Liver (tissue), 9 donors: ENCODE measurements around the gene ATP13A2. TPM values are rescaled to one million over a fixed set of nuclear protein-coding genes. Genes with fewer than 3 reads are reported as not detected.

ENCODE experiments used
- DNase-seq: peaks from one replicate; pipeline ENCODE4 v3.0.0-alpha.2; 2017; ENCODE audit warnings: low spot score
- H3K27ac ChIP-seq, 2 donors: one replicate each; pipeline ENCODE4 v1.7.0; 2013; ENCODE audit warnings: inconsistent platforms in 2 of 2, low read length in 2 of 2, control low read depth in 1 of 2, low read depth in 1 of 2, mild to moderate bottlenecking in 1 of 2
- H3K27me3 ChIP-seq, 4 donors: one replicate each; pipeline versions ENCODE4 v1.6.1 to v1.7.0; 2013; ENCODE audit warnings: low read length in 3 of 4, inconsistent platforms in 1 of 4, mild to moderate bottlenecking in 1 of 4, moderate library complexity in 1 of 4; ENCODE audit not compliant: control insufficient read depth in 4 of 4, insufficient read depth in 4 of 4
- H3K36me3 ChIP-seq, 4 donors: one replicate each; pipeline versions ENCODE4 v1.6.1 to v1.7.0; 2013; ENCODE audit warnings: low read length in 3 of 4, mild to moderate bottlenecking in 3 of 4, low read depth in 1 of 4, moderate library complexity in 1 of 4; ENCODE audit not compliant: control insufficient read depth in 4 of 4, insufficient read depth in 3 of 4
- H3K4me1 ChIP-seq, 4 donors: one replicate each; pipeline versions ENCODE4 v1.6.1 to v1.7.0; 2013; ENCODE audit warnings: low read length in 3 of 4, mild to moderate bottlenecking in 3 of 4, moderate library complexity in 1 of 4; ENCODE audit not compliant: control insufficient read depth in 4 of 4, insufficient read depth in 4 of 4
- H3K4me3 ChIP-seq, 3 donors: one replicate each; pipeline versions ENCODE4 v1.6.1 to v1.7.0; 2013; ENCODE audit warnings: low read length in 3 of 3, control low read depth in 1 of 3, low read depth in 1 of 3, mild to moderate bottlenecking in 1 of 3
- H3K9ac ChIP-seq, 2 donors: one replicate each; pipeline ENCODE4 v1.7.0; 2013; ENCODE audit warnings: low read length in 2 of 2, mild to moderate bottlenecking in 2 of 2, moderate library complexity in 2 of 2, control low read depth in 1 of 2, low read depth in 1 of 2
- H3K9me3 ChIP-seq, 4 donors: one replicate each; pipeline versions ENCODE4 v1.6.1 to v1.7.0; 2013; ENCODE audit warnings: low read length in 3 of 4; ENCODE audit not compliant: control insufficient read depth in 4 of 4
- ATF3 ChIP-seq: IDR thresholded peaks from 2 replicates; pipeline ENCODE4 v1.6.1; 2016; ENCODE audit warnings: antibody characterized with exemption
- EGR1 ChIP-seq, 2 donors: IDR thresholded peaks; 2 replicates each; pipeline ENCODE4 v1.6.1; 2016 to 2018; ENCODE audit warnings: antibody characterized with exemption in 2 of 2, low read depth in 2 of 2
- FOXA2 ChIP-seq: IDR thresholded peaks from 2 replicates; pipeline ENCODE4 v1.6.1; 2016; ENCODE audit warnings: antibody characterized with exemption
- GABPA ChIP-seq, 2 donors: IDR thresholded peaks in 1 of 2; conservative IDR thresholded peaks in 1 of 2; 2 replicates each; pipeline ENCODE4 v1.6.1; 2016; ENCODE audit warnings: antibody characterized with exemption in 2 of 2, mild to moderate bottlenecking in 1 of 2, moderate library complexity in 1 of 2
- HNF4A ChIP-seq, 2 donors: conservative IDR thresholded peaks; 2 replicates each; pipeline ENCODE4 v1.6.1; 2016; ENCODE audit warnings: antibody characterized with exemption in 2 of 2, mild to moderate bottlenecking in 2 of 2
- HNF4G ChIP-seq: IDR thresholded peaks from 2 replicates; pipeline ENCODE4 v1.6.1; 2016; ENCODE audit warnings: antibody characterized with exemption
- MAX ChIP-seq: IDR thresholded peaks from 2 replicates; pipeline ENCODE4 v1.6.1; 2016; ENCODE audit warnings: antibody characterized with exemption
- NR2F2 ChIP-seq: IDR thresholded peaks from 2 replicates; pipeline ENCODE4 v1.6.1; 2016; ENCODE audit warnings: antibody characterized with exemption
- RAD21 ChIP-seq, 2 donors: IDR thresholded peaks; 2 replicates each; pipeline ENCODE4 v1.6.1; 2016; ENCODE audit warnings: antibody characterized with exemption in 2 of 2, mild to moderate bottlenecking in 2 of 2
- REST ChIP-seq: IDR thresholded peaks from 2 replicates; pipeline ENCODE4 v1.6.1; 2016; ENCODE audit warnings: antibody characterized with exemption, mild to moderate bottlenecking
- RXRA ChIP-seq, 2 donors: IDR thresholded peaks; 2 replicates each; pipeline ENCODE4 v1.6.1; 2017 to 2018; ENCODE audit warnings: antibody characterized with exemption in 2 of 2, mild to moderate bottlenecking in 1 of 2
- SP1 ChIP-seq: IDR thresholded peaks from 2 replicates; pipeline ENCODE4 v1.6.1; 2018; ENCODE audit warnings: antibody characterized with exemption, mild to moderate bottlenecking
- TAF1 ChIP-seq: conservative IDR thresholded peaks from 2 replicates; pipeline ENCODE4 v1.6.1; 2016; ENCODE audit warnings: antibody characterized with exemption, mild to moderate bottlenecking
- YY1 ChIP-seq: IDR thresholded peaks from 2 replicates; pipeline ENCODE4 v1.6.1; 2016; ENCODE audit warnings: antibody characterized with exemption, mild to moderate bottlenecking
- WGBS: extraction: QIAGEN DNeasy Blood & Tissue Kit; methylation state at CpG from one replicate; pipeline ENCODE4 v1.1.7; 2013; 5-methylcytosine and 5-hydroxymethylcytosine counted together
- polyA plus RNA-seq, 2 donors: library from polyadenylated mRNA; stranded (reverse) in 1 of 2; unstranded in 1 of 2; fragments of 200-250 nt in 1 of 2; fragments of >200 nt in 1 of 2; fragmentation: Nextera tagmentation in 1 of 2; extraction: Ambion mirVana in 1 of 2; gene quantifications; one replicate each; pipeline versions ENCODE4 v1.2.1 to v1.2.3, GENCODE V29; 2013 to 2015
- total RNA-seq, 2 donors: library from RNA; depleted of rRNA; stranded (reverse); fragments of >200 nt; gene quantifications; one replicate each; pipeline ENCODE4 v1.2.3, GENCODE V29; 2014
- TF ChIP-seq, protein P1 (sequence below): fragments of 150-350 bp; IDR thresholded peaks from 2 replicates; pipeline ENCODE4 v1.5.1; 2017; ENCODE audit warnings: improper control_type of control experiment, low read depth, low read length; ENCODE audit not compliant: missing input control
- donor health status: healthy.
- donor health status: healthy.
- donor health status: healthy.
- donor health status: healthy.
- donor health status: healthy.

The ATP13A2 gene
- total and polyA plus RNA-seq, 4 donors = 2.4 to 12.2 (median 8.1) TPM

DNA sequence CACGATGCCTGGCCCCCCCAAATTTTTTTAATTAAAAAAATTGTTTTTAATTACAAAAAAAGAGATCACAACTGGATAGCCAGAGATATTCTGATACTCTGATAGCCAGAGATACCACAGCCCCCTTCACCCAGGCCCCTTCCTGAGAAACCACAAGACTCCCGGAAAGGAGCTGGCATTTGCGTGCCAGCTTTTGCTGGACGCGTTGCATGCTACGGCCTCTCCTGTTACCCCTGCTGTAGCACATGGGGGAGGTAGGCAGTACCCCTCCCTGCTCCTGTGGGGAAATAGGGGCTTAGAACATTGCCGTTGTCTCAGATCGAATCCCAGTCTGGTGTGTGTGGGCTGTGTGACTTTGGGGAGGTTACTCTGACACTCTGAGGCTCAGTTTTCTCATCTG lies 54.0 kb downstream of the ATP13A2 start:
- H3K4me1 ChIP-seq = peaks cover 0 to 17% (median 9%) of the 10 kb centered on the region in 4 donors
- H3K27ac ChIP-seq = no peak overlapping the region
- TF ChIP-seq RAD21 (IDR thresholded peaks at IDR 0.05) (no peak), TAF1 (no peak), REST (no peak)
- TF ChIP-seq, protein P1, sequence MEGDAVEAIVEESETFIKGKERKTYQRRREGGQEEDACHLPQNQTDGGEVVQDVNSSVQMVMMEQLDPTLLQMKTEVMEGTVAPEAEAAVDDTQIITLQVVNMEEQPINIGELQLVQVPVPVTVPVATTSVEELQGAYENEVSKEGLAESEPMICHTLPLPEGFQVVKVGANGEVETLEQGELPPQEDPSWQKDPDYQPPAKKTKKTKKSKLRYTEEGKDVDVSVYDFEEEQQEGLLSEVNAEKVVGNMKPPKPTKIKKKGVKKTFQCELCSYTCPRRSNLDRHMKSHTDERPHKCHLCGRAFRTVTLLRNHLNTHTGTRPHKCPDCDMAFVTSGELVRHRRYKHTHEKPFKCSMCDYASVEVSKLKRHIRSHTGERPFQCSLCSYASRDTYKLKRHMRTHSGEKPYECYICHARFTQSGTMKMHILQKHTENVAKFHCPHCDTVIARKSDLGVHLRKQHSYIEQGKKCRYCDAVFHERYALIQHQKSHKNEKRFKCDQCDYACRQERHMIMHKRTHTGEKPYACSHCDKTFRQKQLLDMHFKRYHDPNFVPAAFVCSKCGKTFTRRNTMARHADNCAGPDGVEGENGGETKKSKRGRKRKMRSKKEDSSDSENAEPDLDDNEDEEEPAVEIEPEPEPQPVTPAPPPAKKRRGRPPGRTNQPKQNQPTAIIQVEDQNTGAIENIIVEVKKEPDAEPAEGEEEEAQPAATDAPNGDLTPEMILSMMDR = no peak
- no peak overlapping the region for H3K9ac ChIP-seq
- no peak for DNase-seq
- H3K36me3 ChIP-seq = peaks cover 0 to 1% (median 0%) of the 10 kb centered on the region in 4 donors
- H3K4me3 ChIP-seq = no peak overlapping the region
- 87% methylated on average over 8 of the region's 8 CpGs for WGBS
- no peaks in the 10 kb centered on the region for H3K9me3 ChIP-seq
- H3K27me3 ChIP-seq = no peaks in the 10 kb centered on the region

- Histone ChIP-seq H3K9ac (no peak overlapping the region), H3K4me1 (peaks cover 1 to 17% (median 9%) of the 10 kb centered on the region in 4 donors), H3K27me3 (no peaks in the 10 kb centered on the region), H3K4me3 (no peak overlapping the region), H3K36me3 (peaks cover 0 to 1% (median 0%) of the 10 kb centered on the region in 4 donors), H3K27ac (no peak overlapping the region), H3K9me3 (no peaks in the 10 kb centered on the region)
- TF ChIP-seq FOXA2 (no peak), ATF3 (no peak)
- DNase-seq = no peak
- WGBS = 87% methylated on average over 8 of the region's 8 CpGs
These were observed 55.0 kb downstream of the ATP13A2 start for GRCh38 chr1:16956775-16957174.

DNA sequence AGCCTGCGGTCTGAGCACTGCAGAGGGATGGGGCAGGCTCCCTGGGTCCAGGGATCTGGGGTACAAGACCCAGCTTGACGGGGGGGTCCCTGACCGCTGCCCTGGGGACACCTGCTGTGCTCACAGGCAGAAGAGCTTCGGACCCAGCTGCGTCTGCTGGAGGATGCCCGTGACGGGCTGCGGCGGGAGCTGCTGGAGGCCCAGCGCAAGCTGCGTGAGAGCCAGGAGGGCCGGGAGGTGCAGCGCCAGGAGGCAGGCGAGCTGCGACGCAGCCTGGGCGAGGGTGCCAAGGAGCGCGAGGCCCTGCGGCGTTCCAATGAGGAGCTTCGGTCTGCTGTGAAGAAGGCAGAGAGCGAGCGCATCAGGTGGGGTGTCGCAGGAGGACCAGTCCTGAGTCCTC lies 56.5 kb downstream of the ATP13A2 start:
- Histone ChIP-seq H3K27me3 (no peaks in the 10 kb centered on the region), H3K4me1 (peaks cover 1 to 10% (median 6%) of the 10 kb centered on the region in 4 donors), H3K27ac (no peak overlapping the region), H3K36me3 (peaks cover 0 to 1% (median 0%) of the 10 kb centered on the region in 4 donors), H3K9ac (no peak overlapping the region), H3K4me3 (no peak overlapping the region), H3K9me3 (no peaks in the 10 kb centered on the region)
- 97% methylated on average over 25 of the region's 25 CpGs for WGBS
- no peak for DNase-seq
- TF ChIP-seq MAX (no peak), HNF4G (no peak), YY1 (no peak), HNF4A (conservative IDR thresholded peaks at IDR 0.05) (no peak), SP1 (no peak), GABPA (IDR thresholded peaks at IDR 0.05 in 1 of 2, conservative IDR thresholded peaks at IDR 0.05 in 1 of 2) (no peak), RAD21 (IDR thresholded peaks at IDR 0.05) (no peak), NR2F2 (no peak), EGR1 (IDR thresholded peaks at IDR 0.05; ENCODE audit: low read depth in 2 of 2) (no peak), RXRA (IDR thresholded peaks at IDR 0.05) (no peak), REST (no peak)
- TF ChIP-seq, protein P1 = no peak
